ENCODE measurements around the gene NAV3.
A peak's percentile ranks its signal among the peaks of the same experiment; 100 is the strongest.
"Not testable (repeated sequence)": the region's sequence is repeated elsewhere in the genome, so short reads cannot be mapped to it uniquely, and the experiment has no call there.

The NAV3 gene

DNA sequence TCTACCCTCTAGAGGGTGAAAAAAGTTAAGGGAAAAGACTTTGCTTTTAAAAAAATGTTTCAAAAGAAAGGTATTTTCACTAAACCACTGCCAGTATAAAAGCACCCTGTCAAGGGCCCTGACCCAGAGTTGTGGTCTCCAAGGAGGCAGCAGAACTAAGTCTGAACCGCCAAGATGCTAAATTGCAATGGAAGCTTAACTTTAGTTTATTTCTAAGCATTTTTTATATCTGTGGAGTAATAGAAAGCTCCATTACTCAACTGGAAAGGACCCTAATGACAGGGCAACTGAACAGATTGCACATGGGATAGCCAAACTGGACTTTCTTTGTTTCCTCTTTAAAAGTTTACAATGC is 379.8 kb downstream of the NAV3 start:
- no peak for FAIRE-seq
- DNase-seq (ENCODE audit: extremely low spot score, insufficient read length, low read depth): no peak

DNA sequence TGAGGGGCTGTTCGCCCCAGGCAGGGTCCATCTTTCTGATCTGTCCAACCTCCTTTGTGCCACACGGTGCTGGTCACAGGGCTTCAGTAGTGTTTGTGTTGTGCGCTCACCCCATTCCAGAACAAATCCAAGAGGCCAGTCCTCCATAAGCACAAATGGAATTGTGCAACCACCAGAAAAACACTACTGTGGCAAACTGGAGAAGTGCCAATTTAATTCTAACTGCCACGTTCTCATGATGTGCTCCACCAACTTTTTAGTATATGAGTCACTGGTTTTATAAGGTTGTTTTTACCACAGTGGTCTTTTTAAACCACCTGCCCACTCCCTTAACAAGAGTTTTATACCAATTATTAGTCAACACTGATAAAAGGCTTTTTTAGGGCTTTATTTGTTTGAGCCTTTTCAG is 380.2 kb downstream of the NAV3 start:
- DNase-seq (ENCODE audit: extremely low spot score, insufficient read length, low read depth): no peak
- no peak for FAIRE-seq

DNA sequence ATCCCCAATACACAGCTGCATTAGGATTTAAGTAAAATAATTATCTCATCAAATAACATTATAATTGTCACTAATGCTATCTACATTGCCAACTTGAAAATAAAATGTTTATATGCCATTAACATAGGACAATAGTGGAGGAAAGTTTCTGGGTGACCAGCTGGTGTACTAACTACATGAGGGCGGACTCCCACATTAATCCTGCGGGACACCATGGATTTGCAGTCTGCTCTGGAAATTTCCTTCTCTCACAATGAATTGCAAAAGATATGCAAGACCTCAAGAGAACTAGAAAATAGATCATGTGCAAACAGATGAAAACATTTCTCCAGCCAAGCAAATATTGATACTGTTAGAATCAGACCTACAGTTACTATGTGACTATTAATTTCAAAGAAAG is 390.1 kb downstream of the NAV3 start:
- DNase-seq (ENCODE audit: extremely low spot score, insufficient read length, low read depth) (no peak), FAIRE-seq (no peak)

DNA sequence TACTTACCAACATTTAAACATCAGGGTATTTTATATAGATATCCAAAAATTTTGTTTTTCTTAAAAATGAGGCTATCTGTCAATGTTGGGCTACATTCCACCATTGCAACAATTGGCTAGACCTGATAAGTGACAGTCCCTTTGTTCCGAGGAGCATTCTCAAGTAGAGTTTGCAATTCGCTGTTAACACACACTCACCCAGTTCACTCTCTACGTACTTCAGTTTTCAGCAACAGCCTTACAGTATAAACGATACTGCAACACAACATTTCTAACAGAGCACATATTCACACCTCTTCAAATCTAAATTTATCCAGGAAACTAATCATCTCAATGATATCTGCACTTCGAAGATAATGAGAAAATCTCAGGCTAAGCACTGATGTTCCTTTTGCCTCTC is 393.5 kb downstream of the NAV3 start:
- DNase-seq (ENCODE audit: extremely low spot score, insufficient read length, low read depth) (no peak), FAIRE-seq (no peak)

DNA sequence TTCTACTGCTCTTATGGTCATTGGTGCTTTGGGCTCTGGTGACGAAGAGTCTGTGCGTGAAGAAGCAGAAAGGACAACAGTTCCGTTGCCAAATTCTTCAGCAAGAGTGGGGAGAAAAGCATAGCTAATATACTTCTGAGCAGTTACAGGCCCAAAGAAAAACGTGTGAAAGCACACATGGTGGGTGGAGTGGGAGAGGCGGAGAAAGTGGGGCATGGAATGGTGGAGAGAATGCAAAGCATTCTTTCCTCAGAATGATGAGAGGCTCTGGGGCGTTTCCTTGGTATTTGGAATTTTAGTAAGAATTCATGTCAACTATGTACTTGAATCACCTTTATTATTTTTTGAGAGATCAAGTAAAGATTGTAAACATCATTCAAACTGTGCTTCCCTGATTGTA is 396.1 kb downstream of the NAV3 start:
- DNase-seq (ENCODE audit: extremely low spot score, insufficient read length, low read depth) (no peak), FAIRE-seq (no peak)

DNA sequence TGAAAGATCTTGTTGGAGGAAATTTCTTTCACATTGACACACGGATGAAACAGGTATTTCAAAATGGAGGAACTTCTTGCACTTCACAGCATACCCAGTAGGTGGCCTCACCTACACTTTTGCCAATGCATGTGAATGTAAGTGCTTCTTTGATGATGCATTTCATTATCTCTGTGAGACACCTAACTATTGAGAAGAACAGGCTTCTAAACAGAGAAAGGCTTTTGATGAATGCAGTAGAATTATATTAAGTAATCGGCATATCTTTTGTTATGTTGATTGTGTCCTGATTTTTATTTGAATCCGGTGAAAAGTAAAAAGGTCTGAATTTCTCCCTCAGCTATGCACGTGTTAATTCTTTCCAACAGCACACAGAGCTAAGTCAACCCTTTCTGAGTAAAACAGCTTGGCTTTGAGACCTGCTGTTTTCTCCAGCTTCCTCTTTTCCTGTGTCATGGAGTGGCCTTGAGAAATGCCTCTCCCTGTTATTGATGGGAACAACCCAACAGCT is 399.0 kb downstream of the NAV3 start:
- DNase-seq (ENCODE audit: extremely low spot score, insufficient read length, low read depth): no peak
- peak; percentile 85 for FAIRE-seq

DNA sequence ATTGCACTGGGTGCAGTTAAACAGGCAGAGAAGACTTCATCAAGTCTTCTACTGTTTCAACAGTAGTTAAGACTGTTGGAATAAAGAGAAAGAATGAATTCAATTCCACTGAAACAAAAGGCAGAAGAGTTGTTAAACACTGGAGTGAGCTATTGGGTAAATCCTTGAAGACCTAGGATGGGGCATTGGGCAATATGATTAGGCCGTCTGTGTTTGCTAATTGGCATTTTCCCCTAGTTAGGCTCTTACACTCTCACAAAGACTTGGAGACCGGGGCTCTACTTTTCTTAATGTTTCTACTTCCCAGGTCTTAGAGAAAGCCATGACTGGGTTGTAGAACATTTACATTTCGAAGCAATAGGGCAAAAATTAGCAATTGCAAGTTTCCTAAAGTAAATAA is 402.1 kb downstream of the NAV3 start:
- FAIRE-seq (no peak), DNase-seq (ENCODE audit: extremely low spot score, insufficient read length, low read depth) (no peak)

DNA sequence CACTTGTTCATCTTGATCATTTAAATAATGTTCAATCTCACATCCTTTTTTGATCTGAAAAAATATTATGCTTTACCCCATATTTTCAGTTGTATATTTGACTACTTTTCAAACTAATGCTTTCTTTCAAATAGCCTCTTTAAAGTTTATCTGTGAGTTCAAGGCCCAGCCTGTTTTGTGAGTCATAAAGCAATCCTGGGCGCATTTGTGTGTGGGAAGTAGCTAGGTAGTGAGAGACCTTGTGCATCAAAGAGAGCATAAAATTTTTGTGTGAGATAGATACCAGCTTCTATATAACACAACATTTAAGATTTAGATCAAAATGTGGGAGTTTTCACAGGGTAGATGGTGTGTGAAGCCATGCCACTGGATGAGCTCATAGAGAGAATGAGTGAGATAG is 405.6 kb downstream of the NAV3 start:
- no peak for FAIRE-seq
- DNase-seq (ENCODE audit: extremely low spot score, insufficient read length, low read depth): no peak

DNA sequence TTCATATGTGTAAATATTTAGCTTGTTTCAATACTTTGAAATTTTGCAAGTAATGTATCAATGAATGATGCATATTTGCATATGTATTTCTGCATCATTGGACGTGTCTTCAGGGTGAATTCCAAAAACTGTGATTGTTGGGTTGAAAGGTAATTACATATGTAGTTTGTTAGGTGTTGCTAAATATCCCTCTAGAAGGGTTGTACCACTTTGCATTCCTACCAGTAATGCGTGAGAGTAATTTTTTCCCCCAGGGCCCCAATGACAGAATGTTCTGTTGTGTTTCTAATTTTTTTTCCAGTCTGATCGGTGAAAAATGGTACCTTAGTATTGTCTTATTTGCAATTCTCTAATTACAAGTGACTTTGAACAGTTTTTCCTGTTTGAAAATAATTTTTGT is 408.9 kb downstream of the NAV3 start:
- FAIRE-seq: no peak

DNA sequence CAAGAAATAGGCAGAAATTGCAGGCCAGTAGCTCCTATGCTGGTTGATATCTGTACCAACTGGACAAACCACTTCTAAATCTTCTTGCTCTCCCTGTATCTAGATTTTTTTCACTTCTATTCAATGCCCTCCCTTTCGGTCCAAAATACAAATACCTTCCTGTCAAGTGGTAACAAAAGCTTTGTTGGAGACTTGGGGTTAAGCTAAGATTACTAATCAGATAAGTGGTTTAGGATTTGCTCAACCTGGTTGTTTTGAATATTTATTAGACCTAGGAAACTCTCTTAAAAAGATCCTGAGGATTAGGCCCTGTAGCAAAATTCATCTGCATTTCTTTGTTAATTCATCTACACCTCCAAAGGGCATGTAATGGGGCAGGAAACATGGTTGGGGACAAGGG is 410.1 kb downstream of the NAV3 start:
- FAIRE-seq (no peak), DNase-seq (ENCODE audit: extremely low spot score, insufficient read length, low read depth) (no peak)

More for the DNA sequence above, 408.9 kb downstream of the NAV3 start:
- no peak for DNase-seq (ENCODE audit: extremely low spot score, insufficient read length, low read depth)

DNA sequence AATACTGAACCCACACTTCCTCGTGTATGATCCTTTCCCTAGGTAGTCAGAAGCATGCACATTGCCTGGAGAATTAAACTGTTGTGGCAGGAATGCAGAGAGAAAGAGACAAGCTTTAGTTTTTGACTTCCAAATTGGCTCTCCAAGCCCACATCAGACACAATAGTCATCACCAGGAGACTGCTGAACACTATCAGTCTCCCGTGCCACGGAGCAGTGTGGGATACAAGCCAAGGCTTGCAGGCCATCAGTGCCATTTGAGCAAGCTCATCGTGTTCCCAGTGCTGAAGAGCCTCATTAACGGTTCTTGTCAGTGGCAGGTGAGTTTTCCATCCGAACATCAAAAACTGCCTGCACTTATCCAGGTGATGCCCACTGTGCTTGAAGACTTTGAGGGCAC is 410.8 kb downstream of the NAV3 start:
- DNase-seq (ENCODE audit: extremely low spot score, insufficient read length, low read depth): no peak
- FAIRE-seq: no peak

DNA sequence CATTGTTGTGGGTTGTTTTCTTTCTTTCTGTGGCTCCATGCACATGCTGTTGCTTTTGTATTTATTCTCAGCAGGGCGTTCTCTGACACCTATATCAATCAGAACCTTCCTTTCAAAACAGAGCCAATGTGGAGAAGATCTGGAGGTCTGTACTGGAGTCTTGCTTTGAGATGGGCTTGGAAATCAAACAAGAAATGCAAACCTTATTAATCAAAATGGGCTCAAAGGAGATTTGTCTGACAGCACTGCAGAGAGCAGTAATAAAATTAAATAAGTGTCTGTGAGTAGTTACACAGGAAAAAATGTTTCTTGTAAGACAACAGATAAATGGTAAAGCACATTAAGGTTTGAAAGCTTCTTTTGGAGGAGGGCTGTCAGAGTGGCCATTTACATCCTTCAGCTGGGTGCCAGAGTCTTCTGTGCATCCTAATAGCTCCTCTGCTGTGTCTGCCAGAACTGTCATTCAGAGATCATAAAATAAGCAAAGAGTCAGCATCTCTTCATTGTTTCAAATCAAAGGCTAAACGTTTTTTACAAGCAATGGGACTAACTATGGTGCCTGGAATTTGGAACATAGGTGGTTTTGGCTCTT is 414.3 kb downstream of the NAV3 start:
- FAIRE-seq (no peak), DNase-seq (ENCODE audit: extremely low spot score, insufficient read length, low read depth) (no peak)

DNA sequence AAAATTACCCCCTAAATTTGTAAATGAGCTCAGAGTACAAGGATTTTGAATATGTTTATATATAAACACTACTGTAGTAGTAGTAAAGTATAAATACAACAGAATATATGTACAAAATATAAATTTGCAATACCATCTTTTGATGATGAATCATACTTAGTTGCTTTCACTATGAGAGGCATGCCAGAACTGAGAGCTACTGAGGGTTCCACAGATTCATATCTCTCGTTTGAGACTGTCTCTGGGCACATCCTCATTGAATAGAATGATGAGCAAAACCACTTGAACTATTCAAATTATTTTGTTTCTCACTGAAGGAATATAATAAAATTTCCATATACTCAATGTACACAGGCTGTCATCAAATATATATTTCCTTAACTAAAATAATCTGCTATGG is 417.6 kb downstream of the NAV3 start:
- DNase-seq (ENCODE audit: extremely low spot score, insufficient read length, low read depth): no peak
- no peak for FAIRE-seq

DNA sequence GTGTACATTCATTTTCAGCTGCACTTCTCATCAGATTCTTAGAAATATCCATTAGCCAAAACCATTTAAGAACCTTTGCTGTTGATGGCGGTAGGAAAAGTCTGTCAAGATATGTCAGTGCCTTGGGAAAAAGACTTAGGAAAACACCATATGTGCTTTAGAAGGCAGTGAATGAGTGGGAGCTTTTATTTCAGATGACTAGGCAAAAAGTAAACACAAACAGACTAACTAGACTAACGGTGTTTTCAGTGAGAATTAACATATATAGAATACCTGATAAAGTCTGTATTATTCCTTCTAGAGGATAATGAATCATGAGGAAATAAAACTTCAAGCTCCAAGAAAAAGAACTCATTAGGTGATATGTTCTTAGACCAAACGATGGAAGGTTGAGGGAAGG is 418.9 kb downstream of the NAV3 start:
- FAIRE-seq: no peak
- no peak for DNase-seq (ENCODE audit: extremely low spot score, insufficient read length, low read depth)

DNA sequence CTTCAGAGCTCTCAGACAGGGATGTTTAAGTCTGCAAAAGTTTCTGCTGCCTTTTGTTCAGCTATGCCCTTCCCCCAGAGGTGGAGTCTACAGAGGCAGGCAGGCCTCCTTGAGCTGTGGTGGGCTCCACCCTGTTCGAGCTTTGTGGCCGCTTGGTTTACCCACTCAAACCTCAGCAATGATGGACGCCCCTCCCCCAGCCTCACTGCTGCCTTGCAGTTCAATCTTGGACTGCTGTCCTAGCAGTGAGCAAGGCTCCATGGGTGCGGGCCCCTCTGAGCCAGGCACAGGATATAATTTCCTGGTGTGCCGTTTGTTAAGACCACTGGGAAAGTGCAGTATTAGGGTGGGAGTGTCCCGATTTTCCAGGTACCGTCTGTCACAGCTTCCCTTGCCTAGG is 427.0 kb downstream of the NAV3 start:
- not testable (repeated sequence) for DNase-seq (ENCODE audit: extremely low spot score, insufficient read length, low read depth); FAIRE-seq

DNA sequence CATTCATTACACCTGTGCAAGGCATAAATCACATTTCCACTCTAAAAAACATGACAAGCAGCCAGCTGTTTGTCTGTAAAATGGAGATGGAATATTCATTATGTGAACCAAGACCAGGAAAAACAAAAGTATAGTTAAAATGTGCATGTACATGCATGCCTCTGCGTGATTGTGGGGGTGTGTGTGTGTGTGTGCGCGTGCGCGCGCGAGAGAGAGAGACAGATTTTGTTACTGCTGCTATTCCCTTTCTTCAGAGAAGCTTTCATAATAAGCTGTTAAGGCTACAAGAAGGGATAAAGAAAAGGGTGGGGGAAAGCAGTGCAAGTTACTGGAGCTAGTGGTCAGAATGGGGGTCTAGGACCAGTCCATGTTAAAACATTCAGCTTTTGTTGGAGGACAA is 430.3 kb downstream of the NAV3 start:
- peak; percentile 82 for FAIRE-seq

DNA sequence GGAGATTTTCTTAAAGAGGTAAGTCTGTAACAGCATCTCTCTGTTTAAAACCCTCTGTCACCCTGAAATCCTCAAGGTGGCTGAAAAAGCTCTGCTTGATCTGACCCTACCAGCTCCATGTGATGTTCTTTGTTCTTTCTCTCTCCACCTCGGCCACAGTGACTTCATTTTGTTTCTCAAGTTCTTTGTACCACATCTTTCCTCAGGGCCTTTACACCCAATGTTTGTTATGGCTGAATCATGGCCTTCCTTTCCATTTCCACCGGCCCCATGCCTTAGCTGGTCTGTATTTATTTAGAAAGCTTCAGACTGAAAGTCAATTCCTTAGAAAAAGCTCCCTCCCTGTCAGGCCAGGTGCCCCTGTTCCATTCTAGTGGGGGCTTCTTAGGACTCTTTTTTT is 431.2 kb downstream of the NAV3 start:
- DNase-seq (ENCODE audit: extremely low spot score, insufficient read length, low read depth) (no peak), FAIRE-seq (no peak)

More for the DNA sequence above, 430.3 kb downstream of the NAV3 start:
- DNase-seq (ENCODE audit: extremely low spot score, insufficient read length, low read depth): no peak

Data from GM18507 (cell line).